Right renal cortex interstitium (tissue), 3 donors: ENCODE measurements around the gene NEURL1B. TPM values are rescaled to one million over a fixed set of nuclear protein-coding genes. Genes with fewer than 3 reads are reported as not detected.
A peak's percentile ranks its signal among the peaks of the same experiment; 100 is the strongest.

Source experiments
- DNase-seq, 3 donors: peaks; one replicate each; pipeline ENCODE4 v3.0.0-alpha.2; 2013; ENCODE audit warnings: low read depth in 3 of 3, low spot score in 2 of 3
- polyA plus RNA-seq, 3 donors: library from polyadenylated mRNA; unstranded; fragments of 120-200 nt; gene quantifications; one replicate each; pipeline ENCODE4 v1.2.1, GENCODE V29; 2013; ENCODE audit not compliant: insufficient read length in 3 of 3

NEURL1B gene
- polyA plus RNA-seq, 3 donors: 12.4 to 16.3 (median 14.4) TPM

- DNase-seq: no peak
These were observed 49.4 kb downstream of the NEURL1B start for GRCh38 chr5:172690258-172691075.

GRCh38 chr5:172691886-172692285 lies 50.8 kb downstream of the NEURL1B start:
- DNase-seq: no peak

- no peak for DNase-seq
These were observed 51.4 kb downstream of the NEURL1B start for GRCh38 chr5:172692451-172692850.

- DNase-seq: no peak
These were observed 51.9 kb downstream of the NEURL1B start for GRCh38 chr5:172692981-172693380.

GRCh38 chr5:172694061-172694460 lies 53.0 kb downstream of the NEURL1B start:
- DNase-seq: no peak

GRCh38 chr5:172694541-172694940 lies 53.5 kb downstream of the NEURL1B start:
- DNase-seq: no peak

GRCh38 chr5:172695232-172696054 lies 54.4 kb downstream of the NEURL1B start:
- no peak for DNase-seq

GRCh38 chr5:172696171-172696849 lies 55.2 kb downstream of the NEURL1B start:
- DNase-seq: no peak

- peak in 2 of 3 donors; percentile 80 to 84 for DNase-seq
These were observed 56.4 kb downstream of the NEURL1B start for GRCh38 chr5:172697123-172698121.

- no peak for DNase-seq
These were observed 58.4 kb downstream of the NEURL1B start for GRCh38 chr5:172699423-172699822.

GRCh38 chr5:172699999-172700364 lies 58.9 kb downstream of the NEURL1B start:
- DNase-seq: no peak

GRCh38 chr5:172700365-172701290 lies 59.6 kb downstream of the NEURL1B start:
- no peak for DNase-seq

GRCh38 chr5:172701291-172701656 lies 60.2 kb downstream of the NEURL1B start:
- DNase-seq: no peak

- DNase-seq: no peak
These were observed 62.9 kb downstream of the NEURL1B start for GRCh38 chr5:172703952-172704351.

GRCh38 chr5:172705576-172706084 lies 64.6 kb downstream of the NEURL1B start:
- DNase-seq: no peak

- DNase-seq: no peak
These were observed 65.7 kb downstream of the NEURL1B start for GRCh38 chr5:172706796-172707195.

GRCh38 chr5:172707285-172708182 lies 66.5 kb downstream of the NEURL1B start:
- no peak for DNase-seq

- DNase-seq: no peak
These were observed 67.1 kb downstream of the NEURL1B start for GRCh38 chr5:172708183-172708505.
